Activated CD4-positive, alpha-beta T cell treated with anti-CD3 and anti-CD28 coated beads, Interleukin-2, amount 50 U/mL, for 4 hours (primary cell): Measurements from ENCODE around the gene STRN3.
"Not testable (repeated sequence)": the region's sequence is repeated elsewhere in the genome, so short reads cannot be mapped to it uniquely, and the experiment has no call there.

Experiments
- DNase-seq, 2 experiments: peaks; one replicate each; pipeline ENCODE4 v3.0.0-alpha.2; 2020

STRN3 gene

DNA sequence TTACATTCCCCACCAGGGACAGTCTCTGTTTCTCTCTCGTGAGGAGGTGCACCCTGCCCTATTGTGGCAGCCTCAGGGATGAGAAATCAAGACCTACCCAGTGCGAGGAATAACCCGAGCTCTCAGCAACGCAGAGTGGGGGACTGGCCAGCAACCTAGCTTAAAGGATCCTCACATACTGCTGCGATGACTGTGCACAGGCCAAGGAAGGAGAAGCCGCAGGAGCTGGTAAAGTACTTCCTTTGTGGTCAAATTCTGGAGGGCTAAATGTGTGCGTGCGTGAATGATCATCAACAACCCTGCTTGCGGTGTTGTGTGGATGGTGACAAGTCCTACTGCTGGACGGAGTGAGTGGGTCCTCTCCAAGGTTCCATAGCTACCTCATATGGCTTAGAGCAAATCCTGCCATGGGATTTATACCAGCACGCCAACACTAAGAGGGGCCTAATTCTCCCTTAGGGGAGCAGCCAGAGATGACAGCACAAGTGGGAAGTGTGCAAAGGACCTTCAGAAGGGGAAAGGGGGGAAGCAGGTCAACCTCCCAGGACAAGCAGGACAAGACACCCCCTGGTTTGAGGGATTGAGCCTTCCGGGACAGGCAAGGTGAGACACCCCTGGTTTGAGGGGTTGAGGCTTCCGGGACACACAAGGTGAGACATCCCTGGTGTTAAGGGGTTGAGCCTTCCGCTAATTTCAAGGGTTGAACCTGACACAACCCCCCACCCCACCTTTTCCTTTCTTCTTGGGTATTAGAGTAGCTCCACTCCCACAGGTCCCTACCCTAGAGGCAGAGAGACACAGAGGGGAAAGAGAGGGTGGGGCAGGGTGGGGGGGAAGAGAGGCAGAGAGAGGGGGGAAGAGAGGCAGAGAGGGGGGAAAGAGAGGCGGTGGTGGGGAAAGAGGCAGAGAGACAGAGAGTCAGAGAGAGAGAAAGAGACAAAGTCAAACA is 59.5 kb downstream of the STRN3 start:
- no peak for DNase-seq

GRCh38 chr14:30965861-30966260 is 60.3 kb downstream of the STRN3 start:
- DNase-seq: not testable (repeated sequence)

DNA sequence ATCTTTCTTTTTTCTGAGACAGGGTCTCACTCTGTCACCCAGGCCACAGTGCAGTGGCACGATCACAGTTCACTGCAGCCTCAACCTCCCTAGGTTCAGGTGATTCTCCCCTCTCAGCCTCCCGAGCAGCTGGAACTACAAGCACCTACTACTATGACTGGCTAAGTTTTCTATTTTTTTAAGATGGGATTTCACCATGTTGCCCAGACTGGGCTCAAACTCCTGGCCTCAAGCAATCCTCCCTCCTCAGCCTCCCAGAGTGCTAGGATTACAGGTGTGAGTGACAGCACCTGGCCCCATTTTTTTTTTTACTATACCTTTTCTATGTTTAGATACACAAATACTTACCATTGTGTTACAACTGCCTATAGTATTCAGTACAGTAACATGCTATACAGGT is 63.6 kb downstream of the STRN3 start:
- not testable (repeated sequence) for DNase-seq

DNA sequence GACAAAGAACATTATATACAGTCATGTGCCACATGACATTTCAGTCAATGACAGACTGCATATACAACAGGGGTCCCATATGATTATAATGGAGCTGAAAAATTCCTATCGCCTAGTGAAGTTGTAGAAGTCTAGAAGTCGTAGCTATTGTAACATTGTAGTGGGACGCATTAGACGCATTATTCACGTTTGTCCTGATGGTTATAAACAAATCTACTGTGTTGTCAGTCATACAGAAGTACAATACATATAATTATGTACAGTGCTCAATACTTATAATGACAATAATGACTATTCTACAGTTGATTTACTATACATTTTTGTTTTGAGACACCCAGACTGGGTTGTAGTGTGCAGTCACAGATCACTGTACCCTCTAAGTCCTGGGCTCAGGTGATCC is 64.8 kb downstream of the STRN3 start:
- no peak for DNase-seq

- DNase-seq: no peak
Observed at GRCh38 chr14:30960216-30960615, 66.0 kb downstream of the STRN3 start.

DNA sequence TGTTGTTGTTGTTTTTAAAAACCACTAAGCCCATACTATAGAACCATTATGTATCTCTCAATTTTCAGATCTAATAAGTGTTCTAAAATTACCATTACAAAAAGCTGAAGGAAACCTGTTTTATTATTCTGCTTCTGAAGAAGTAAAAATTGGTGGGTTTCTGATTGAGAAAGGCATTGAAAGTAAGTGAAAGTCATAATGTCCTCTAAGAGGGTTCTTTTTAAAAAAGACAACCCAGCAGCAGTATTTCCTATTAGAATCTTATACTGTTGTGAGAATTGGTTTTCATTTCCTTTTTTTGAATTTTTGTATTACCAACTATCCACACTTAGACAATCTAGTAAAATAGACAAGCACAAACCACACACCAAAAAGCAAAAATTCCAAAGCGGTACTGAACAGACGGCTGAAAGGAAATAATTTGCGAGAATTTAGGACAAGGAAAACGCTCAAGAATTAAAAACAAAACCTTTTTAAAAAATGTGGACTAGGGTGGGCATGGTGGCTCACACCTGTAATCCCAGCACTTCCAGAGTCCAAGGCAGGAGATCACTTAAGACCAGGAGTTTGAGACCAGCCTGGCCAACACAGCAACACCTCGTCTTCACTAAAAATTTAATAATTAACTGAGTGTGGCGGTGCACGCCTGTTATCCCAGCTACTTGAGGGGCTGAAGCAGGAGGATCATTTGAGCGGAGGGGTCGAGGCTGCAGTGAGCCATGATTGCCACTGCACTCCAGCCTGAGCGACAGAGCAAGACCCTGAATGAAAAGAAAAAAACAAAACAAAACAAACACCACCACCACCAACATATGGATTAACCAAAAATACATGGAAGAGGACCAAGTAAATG is 67.4 kb downstream of the STRN3 start:
- no peak for DNase-seq

- DNase-seq: no peak
Observed at GRCh38 chr14:30957813-30958370, 68.3 kb downstream of the STRN3 start.

DNA sequence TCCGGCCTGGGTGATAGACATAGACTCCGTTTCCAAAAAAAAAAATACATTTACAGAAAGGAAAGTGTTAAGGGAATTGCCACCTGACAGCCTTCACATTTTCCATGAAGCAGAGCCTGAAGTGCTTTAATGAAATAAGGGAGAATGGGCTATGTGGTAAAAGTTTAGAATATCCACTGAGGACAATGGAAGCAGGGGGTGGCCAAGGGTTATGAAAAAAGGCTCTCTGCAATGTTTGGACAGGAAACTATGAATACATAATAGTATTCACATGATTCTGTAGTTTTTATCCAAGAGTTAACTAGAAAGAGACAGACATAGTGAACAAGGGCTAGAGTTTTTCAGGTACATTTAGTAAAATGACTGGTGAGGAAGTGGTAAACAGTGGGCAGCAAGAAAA is 76.5 kb downstream of the STRN3 start:
- DNase-seq: no peak

- DNase-seq: no peak
Observed at GRCh38 chr14:30943694-30944093, 82.5 kb downstream of the STRN3 start.

DNA sequence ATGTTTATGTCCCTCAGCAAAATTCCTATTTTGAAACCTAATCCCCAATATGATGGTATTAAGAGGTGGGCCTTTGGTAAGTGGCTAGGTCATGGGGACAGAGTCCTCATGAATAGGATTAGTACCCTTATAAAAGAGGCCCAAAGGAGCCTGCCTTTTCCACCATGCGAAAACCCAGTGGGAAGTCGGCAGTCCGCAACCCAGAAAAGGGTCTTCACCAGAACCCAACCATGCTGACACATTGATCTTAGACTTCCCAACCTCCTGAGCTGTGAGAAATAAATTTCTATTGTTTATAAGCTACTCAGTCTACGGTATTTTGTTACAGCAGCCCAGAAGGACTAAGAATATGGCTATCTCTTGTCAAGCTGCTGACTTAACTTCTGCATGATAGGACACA is 85.3 kb downstream of the STRN3 start:
- DNase-seq: no peak

- DNase-seq: no peak
Observed at GRCh38 chr14:30938617-30939016, 87.6 kb downstream of the STRN3 start.

DNA sequence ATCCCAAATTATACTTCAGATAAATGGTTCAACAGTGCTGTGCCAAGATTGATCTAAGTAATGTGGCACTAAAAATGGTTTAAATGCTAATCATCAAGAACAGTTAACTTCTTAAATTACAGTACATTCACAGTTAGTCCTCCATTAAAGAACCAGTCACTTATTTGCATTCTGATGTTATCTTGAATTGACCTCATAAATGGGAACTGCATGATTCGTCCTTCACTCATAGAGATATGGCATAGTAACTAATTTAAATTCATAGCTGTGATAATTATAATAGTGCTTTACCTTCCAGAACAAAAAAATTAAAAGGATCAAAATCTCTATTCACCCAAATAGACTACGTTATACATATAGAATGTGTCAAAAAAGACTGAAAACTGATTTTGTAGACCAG is 90.7 kb downstream of the STRN3 start:
- no peak for DNase-seq

- not testable (repeated sequence) for DNase-seq
Observed at GRCh38 chr14:30933937-30934336, 92.2 kb downstream of the STRN3 start.

DNA sequence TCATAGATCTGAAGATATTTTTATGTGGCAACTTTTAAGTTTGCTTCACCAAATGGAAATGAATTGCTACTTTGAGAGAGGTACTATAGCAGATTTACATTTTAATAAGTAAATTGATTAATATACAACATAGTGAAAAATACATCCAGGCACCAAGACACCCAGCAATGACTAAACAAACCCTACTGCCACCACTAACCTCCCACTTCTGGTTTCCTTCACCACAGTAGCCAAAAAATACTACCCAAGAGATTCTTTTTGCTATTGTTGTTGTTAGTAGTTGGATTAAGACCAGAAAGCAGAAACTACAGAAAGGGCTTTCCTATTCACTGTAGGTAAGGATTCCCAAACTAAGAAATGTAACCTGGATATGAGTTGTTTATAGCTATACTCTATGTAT is 97.7 kb downstream of the STRN3 start:
- no peak for DNase-seq

GRCh38 chr14:30925254-30925653 is 100.9 kb downstream of the STRN3 start:
- no peak for DNase-seq

GRCh38 chr14:30921788-30922187 is 104.4 kb downstream of the STRN3 start:
- no peak for DNase-seq

DNA sequence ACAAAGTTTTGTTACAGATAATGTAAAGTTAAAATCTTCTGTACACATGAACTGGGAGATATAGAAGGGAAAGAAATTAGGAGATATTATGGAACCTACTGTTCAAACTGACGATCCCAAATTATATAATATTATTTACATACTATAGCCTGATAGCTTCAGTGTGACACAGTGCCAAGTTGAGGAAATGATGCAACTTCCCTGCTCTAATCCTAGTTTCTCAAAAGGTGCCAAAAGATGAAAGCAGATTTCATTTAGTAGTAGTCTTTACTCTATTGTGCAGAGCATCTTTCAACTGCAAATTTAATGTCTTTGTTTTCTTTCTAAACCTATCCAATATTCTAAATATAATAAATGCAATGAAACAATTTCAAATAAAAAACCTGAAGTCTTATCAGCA is 104.9 kb downstream of the STRN3 start:
- no peak for DNase-seq

- DNase-seq: no peak
Observed at GRCh38 chr14:30915596-30915995, 110.6 kb downstream of the STRN3 start.

DNA sequence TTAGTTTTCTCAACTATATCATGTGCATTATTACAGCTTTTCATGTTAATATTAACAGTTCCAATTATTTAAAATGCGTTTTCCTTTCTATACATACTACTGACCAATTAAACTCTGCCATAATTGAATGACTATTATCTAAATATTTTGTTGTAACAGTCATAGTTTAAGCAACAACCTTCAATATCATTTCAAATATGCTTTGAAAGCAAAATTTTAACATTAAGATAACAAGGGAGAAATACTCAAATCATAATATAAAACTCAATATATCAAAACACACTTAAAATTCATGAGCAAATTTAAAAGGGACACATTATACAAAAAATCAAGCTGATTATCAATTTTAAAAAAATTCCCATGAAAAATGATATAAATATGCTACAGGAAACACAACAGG is 111.4 kb downstream of the STRN3 start:
- DNase-seq: no peak

GRCh38 chr14:30908826-30909225 is 117.4 kb downstream of the STRN3 start:
- no peak for DNase-seq

GRCh38 chr14:30907659-30908057 is 118.5 kb downstream of the STRN3 start:
- no peak for DNase-seq

DNA sequence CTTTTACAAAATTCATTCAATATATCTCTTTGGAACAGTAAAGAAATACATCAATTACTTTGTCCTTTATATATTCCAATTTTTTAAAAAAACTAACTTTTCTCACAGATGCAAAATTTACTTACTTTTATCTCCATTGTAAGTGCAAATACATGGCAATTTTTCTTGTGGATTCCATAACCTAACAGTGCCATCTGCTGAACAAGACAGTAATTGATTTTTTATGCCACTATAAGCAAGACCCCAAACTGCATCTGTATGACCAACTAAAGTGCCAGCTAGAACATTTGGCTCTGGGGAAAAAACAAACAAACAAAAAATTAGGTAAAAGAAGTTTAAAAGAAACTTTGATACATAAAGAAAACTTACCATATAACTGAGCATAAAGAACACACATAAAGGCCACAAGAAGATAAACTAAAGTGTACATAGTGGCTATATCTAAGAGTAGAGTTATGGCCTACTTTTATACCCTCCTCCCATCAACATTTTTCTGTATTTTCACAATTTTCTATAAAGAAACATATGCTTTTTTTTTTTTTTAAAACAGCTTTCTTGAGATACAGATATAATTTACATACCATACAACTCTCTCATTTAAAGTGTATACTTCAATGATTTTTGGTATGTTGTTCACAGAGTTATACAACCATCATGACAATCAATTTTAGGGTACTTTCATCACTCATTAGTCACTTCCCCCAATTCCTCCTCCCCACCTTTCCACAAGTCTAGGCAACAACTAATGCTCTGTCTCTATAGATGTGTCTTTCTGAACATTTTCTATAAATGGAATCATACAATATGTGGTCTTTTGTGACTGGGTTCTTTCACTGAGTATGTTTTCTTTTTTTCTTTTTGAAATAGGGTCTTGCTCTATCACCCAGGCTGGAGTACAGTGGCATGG is 119.2 kb downstream of the STRN3 start:
- no peak for DNase-seq
